HG03442 (cell line): ENCODE results near the gene FKBP6.
"Not testable (repeated sequence)": the region's sequence is repeated elsewhere in the genome, so short reads cannot be mapped to it uniquely, and the experiment has no call there.

Experiments used
- ATAC-seq: cut with Tn5 transposase; IDR thresholded peaks from one replicate; pipeline ENCODE4 v1.9.1; 2021; ENCODE audit warnings: mild to moderate bottlenecking, moderate library complexity; ENCODE audit not compliant: unreplicated experiment

Gene FKBP6

GRCh38 chr7:73387908-73388414 is 60.0 kb downstream of the FKBP6 start:
- no peak for ATAC-seq

- no peak for ATAC-seq
These were observed 63.4 kb downstream of the FKBP6 start for GRCh38 chr7:73391396-73391795.

GRCh38 chr7:73394422-73394821 is 66.5 kb downstream of the FKBP6 start:
- no peak for ATAC-seq

- ATAC-seq, result no peak
These were observed 67.9 kb downstream of the FKBP6 start for GRCh38 chr7:73395538-73396503.

- no peak for ATAC-seq
These were observed 69.7 kb downstream of the FKBP6 start for GRCh38 chr7:73397521-73398281.

- not testable (repeated sequence) for ATAC-seq
These were observed 71.5 kb downstream of the FKBP6 start for GRCh38 chr7:73399185-73400050.

GRCh38 chr7:73404860-73405259 is 76.9 kb downstream of the FKBP6 start:
- not testable (repeated sequence) for ATAC-seq
